Measurements from ENCODE around the gene ITPKC.

DNA sequence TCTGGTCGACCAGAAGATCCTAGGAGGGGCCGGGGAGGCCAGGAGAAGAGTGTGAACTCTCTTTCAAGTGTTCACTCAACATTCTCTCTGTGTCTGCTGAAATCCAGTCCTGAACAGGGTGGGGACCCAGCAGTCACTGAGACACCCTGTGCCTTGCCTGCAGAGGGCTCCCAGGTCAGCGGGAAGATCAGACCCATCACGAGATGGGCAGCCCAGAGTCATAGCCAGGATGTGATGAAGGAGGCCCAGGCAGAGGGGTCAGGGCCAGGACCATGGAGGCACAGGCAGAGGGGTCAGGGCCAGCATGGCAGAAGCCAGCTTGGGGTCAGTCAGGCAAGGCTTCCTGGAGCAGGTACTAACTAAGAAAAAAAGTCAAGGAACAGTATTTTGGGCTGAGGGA lies 35.9 kb upstream of the ITPKC start:
- TF ChIP-seq, protein P1, sequence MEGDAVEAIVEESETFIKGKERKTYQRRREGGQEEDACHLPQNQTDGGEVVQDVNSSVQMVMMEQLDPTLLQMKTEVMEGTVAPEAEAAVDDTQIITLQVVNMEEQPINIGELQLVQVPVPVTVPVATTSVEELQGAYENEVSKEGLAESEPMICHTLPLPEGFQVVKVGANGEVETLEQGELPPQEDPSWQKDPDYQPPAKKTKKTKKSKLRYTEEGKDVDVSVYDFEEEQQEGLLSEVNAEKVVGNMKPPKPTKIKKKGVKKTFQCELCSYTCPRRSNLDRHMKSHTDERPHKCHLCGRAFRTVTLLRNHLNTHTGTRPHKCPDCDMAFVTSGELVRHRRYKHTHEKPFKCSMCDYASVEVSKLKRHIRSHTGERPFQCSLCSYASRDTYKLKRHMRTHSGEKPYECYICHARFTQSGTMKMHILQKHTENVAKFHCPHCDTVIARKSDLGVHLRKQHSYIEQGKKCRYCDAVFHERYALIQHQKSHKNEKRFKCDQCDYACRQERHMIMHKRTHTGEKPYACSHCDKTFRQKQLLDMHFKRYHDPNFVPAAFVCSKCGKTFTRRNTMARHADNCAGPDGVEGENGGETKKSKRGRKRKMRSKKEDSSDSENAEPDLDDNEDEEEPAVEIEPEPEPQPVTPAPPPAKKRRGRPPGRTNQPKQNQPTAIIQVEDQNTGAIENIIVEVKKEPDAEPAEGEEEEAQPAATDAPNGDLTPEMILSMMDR (IDR thresholded peaks at IDR 0.05 in 2 of 3, conservative IDR thresholded peaks at IDR 0.05 in 1 of 3; ENCODE audit: borderline replicate concordance in 1 of 3, insufficient read depth in 1 of 3, low read depth in 2 of 3, low read length in 2 of 3), result no peak
- no peak for TF ChIP-seq POLR2AphosphoS5 (IDR thresholded peaks at IDR 0.05; ENCODE audit: low read depth, low read length)
- TF ChIP-seq CEBPB (IDR thresholded peaks at IDR 0.05; ENCODE audit: low read depth), result no peak
- TF ChIP-seq, protein P2, sequence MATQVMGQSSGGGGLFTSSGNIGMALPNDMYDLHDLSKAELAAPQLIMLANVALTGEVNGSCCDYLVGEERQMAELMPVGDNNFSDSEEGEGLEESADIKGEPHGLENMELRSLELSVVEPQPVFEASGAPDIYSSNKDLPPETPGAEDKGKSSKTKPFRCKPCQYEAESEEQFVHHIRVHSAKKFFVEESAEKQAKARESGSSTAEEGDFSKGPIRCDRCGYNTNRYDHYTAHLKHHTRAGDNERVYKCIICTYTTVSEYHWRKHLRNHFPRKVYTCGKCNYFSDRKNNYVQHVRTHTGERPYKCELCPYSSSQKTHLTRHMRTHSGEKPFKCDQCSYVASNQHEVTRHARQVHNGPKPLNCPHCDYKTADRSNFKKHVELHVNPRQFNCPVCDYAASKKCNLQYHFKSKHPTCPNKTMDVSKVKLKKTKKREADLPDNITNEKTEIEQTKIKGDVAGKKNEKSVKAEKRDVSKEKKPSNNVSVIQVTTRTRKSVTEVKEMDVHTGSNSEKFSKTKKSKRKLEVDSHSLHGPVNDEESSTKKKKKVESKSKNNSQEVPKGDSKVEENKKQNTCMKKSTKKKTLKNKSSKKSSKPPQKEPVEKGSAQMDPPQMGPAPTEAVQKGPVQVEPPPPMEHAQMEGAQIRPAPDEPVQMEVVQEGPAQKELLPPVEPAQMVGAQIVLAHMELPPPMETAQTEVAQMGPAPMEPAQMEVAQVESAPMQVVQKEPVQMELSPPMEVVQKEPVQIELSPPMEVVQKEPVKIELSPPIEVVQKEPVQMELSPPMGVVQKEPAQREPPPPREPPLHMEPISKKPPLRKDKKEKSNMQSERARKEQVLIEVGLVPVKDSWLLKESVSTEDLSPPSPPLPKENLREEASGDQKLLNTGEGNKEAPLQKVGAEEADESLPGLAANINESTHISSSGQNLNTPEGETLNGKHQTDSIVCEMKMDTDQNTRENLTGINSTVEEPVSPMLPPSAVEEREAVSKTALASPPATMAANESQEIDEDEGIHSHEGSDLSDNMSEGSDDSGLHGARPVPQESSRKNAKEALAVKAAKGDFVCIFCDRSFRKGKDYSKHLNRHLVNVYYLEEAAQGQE (IDR thresholded peaks at IDR 0.05; ENCODE audit: low read depth), result no peak
- TF ChIP-seq SIN3A (IDR thresholded peaks at IDR 0.05; ENCODE audit: low read depth), result no peak
- TF ChIP-seq YY1 (IDR thresholded peaks at IDR 0.05; ENCODE audit: extremely low read depth, insufficient replicate concordance, low read depth, low read length), result no peak
- TF ChIP-seq EGR1 (IDR thresholded peaks at IDR 0.05; ENCODE audit: low read depth), result no peak
- TF ChIP-seq POLR2A (IDR thresholded peaks at IDR 0.05; ENCODE audit: borderline replicate concordance, extremely low read depth, insufficient read depth, insufficient read length), result no peak
- TF ChIP-seq, protein P3, sequence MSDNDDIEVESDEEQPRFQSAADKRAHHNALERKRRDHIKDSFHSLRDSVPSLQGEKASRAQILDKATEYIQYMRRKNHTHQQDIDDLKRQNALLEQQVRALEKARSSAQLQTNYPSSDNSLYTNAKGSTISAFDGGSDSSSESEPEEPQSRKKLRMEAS (IDR thresholded peaks at IDR 0.05), result no peak
- no peak for TF ChIP-seq EZH2phosphoT487 (IDR thresholded peaks at IDR 0.05; ENCODE audit: borderline replicate concordance)
- TF ChIP-seq, protein P4, sequence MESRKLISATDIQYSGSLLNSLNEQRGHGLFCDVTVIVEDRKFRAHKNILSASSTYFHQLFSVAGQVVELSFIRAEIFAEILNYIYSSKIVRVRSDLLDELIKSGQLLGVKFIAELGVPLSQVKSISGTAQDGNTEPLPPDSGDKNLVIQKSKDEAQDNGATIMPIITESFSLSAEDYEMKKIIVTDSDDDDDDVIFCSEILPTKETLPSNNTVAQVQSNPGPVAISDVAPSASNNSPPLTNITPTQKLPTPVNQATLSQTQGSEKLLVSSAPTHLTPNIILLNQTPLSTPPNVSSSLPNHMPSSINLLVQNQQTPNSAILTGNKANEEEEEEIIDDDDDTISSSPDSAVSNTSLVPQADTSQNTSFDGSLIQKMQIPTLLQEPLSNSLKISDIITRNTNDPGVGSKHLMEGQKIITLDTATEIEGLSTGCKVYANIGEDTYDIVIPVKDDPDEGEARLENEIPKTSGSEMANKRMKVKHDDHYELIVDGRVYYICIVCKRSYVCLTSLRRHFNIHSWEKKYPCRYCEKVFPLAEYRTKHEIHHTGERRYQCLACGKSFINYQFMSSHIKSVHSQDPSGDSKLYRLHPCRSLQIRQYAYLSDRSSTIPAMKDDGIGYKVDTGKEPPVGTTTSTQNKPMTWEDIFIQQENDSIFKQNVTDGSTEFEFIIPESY (IDR thresholded peaks at IDR 0.05; ENCODE audit: extremely low read depth, insufficient replicate concordance, low read length), result no peak
- TF ChIP-seq EZH2 (IDR thresholded peaks at IDR 0.05), result no peak
- no peak for TF ChIP-seq ZNF274 (IDR thresholded peaks at IDR 0.05; ENCODE audit: low read depth, low read length)
